WTC11 (cell line): Measurements from ENCODE around the gene BACH2.

Source experiments
- NR1H2 ChIP-seq: sonication (generic); formaldehyde crosslinking; IDR thresholded peaks from 2 replicates; pipeline ENCODE4 v1.9.0; 2021; ENCODE audit warnings: mild to moderate bottlenecking, moderate library complexity, missing genetic modification reagents
- NR2C2 ChIP-seq: sonication (generic); formaldehyde crosslinking; IDR thresholded peaks from 2 replicates; pipeline ENCODE4 v1.8.0; 2022; ENCODE audit warnings: mild to moderate bottlenecking, missing genetic modification reagents
- SP1 ChIP-seq: sonication (generic); formaldehyde crosslinking; conservative IDR thresholded peaks from 2 replicates; pipeline ENCODE4 v1.8.1; 2022; ENCODE audit warnings: missing genetic modification reagents
- TCF7 ChIP-seq: sonication (generic); formaldehyde crosslinking; IDR thresholded peaks from 2 replicates; pipeline ENCODE4 v1.8.0; 2022; ENCODE audit warnings: mild to moderate bottlenecking, low read depth, missing genetic modification reagents, moderate library complexity
- TEAD4 ChIP-seq: sonication (generic); formaldehyde crosslinking; IDR thresholded peaks from 2 replicates; pipeline ENCODE4 v1.8.0; 2022; ENCODE audit warnings: mild to moderate bottlenecking, missing genetic modification reagents
- ZNF232 ChIP-seq: sonication (generic); formaldehyde crosslinking; IDR thresholded peaks from 2 replicates; pipeline ENCODE4 v1.8.0; 2022; ENCODE audit warnings: mild to moderate bottlenecking, missing genetic modification reagents
- TF ChIP-seq, protein P1 (sequence below): sonication (generic); formaldehyde crosslinking; IDR thresholded peaks from 2 replicates; pipeline ENCODE4 v1.8.1; 2023; ENCODE audit warnings: mild to moderate bottlenecking, missing genetic modification reagents, moderate library complexity
- TF ChIP-seq, protein P2 (sequence below): sonication (generic); formaldehyde crosslinking; IDR thresholded peaks from 2 replicates; pipeline ENCODE4 v1.8.0; 2022; ENCODE audit warnings: missing genetic modification reagents
- TF ChIP-seq, protein P3 (sequence below): sonication (generic); formaldehyde crosslinking; IDR thresholded peaks from 2 replicates; pipeline ENCODE4 v1.8.0; 2022; ENCODE audit warnings: mild to moderate bottlenecking, missing genetic modification reagents
- TF ChIP-seq, protein P4 (sequence below): fragments of 200-600 bp; IDR thresholded peaks from 2 replicates; pipeline ENCODE4 v1.8.0; 2022; ENCODE audit warnings: antibody characterized with exemption

DNA sequence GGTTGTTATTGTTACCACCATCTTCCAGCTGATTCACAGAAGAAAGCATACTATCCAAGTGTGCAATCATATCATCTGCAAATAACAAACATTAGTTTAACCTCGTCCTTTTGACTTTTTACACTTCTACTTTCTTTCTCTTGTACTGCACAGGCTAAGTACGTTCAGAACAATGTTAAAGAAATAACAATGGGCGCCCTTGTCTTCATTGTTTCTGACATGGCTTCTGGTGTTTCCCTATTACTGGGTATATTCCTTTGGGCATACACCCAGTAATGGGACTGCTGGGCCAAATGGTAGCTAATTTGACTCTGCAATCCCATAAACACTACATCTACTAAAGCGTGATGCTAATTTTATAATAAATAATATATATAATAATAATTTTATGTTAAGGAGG is 255.7 kb downstream of the BACH2 start:
- no peak for TF ChIP-seq TEAD4 (CRISPR knock-in tag)
- TF ChIP-seq, protein P1, sequence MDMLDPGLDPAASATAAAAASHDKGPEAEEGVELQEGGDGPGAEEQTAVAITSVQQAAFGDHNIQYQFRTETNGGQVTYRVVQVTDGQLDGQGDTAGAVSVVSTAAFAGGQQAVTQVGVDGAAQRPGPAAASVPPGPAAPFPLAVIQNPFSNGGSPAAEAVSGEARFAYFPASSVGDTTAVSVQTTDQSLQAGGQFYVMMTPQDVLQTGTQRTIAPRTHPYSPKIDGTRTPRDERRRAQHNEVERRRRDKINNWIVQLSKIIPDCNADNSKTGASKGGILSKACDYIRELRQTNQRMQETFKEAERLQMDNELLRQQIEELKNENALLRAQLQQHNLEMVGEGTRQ (CRISPR knock-in tag): no peak
- TF ChIP-seq, protein P2, sequence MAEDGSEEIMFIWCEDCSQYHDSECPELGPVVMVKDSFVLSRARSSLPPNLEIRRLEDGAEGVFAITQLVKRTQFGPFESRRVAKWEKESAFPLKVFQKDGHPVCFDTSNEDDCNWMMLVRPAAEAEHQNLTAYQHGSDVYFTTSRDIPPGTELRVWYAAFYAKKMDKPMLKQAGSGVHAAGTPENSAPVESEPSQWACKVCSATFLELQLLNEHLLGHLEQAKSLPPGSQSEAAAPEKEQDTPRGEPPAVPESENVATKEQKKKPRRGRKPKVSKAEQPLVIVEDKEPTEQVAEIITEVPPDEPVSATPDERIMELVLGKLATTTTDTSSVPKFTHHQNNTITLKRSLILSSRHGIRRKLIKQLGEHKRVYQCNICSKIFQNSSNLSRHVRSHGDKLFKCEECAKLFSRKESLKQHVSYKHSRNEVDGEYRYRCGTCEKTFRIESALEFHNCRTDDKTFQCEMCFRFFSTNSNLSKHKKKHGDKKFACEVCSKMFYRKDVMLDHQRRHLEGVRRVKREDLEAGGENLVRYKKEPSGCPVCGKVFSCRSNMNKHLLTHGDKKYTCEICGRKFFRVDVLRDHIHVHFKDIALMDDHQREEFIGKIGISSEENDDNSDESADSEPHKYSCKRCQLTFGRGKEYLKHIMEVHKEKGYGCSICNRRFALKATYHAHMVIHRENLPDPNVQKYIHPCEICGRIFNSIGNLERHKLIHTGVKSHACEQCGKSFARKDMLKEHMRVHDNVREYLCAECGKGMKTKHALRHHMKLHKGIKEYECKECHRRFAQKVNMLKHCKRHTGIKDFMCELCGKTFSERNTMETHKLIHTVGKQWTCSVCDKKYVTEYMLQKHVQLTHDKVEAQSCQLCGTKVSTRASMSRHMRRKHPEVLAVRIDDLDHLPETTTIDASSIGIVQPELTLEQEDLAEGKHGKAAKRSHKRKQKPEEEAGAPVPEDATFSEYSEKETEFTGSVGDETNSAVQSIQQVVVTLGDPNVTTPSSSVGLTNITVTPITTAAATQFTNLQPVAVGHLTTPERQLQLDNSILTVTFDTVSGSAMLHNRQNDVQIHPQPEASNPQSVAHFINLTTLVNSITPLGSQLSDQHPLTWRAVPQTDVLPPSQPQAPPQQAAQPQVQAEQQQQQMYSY (CRISPR knock-in tag): no peak
- no peak for TF ChIP-seq ZNF232
- TF ChIP-seq, protein P3, sequence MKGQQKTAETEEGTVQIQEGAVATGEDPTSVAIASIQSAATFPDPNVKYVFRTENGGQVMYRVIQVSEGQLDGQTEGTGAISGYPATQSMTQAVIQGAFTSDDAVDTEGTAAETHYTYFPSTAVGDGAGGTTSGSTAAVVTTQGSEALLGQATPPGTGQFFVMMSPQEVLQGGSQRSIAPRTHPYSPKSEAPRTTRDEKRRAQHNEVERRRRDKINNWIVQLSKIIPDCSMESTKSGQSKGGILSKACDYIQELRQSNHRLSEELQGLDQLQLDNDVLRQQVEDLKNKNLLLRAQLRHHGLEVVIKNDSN (CRISPR knock-in tag): no peak
- TF ChIP-seq, protein P4, sequence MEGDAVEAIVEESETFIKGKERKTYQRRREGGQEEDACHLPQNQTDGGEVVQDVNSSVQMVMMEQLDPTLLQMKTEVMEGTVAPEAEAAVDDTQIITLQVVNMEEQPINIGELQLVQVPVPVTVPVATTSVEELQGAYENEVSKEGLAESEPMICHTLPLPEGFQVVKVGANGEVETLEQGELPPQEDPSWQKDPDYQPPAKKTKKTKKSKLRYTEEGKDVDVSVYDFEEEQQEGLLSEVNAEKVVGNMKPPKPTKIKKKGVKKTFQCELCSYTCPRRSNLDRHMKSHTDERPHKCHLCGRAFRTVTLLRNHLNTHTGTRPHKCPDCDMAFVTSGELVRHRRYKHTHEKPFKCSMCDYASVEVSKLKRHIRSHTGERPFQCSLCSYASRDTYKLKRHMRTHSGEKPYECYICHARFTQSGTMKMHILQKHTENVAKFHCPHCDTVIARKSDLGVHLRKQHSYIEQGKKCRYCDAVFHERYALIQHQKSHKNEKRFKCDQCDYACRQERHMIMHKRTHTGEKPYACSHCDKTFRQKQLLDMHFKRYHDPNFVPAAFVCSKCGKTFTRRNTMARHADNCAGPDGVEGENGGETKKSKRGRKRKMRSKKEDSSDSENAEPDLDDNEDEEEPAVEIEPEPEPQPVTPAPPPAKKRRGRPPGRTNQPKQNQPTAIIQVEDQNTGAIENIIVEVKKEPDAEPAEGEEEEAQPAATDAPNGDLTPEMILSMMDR: no peak
- TF ChIP-seq NR2C2 (CRISPR knock-in tag): no peak
- no peak for TF ChIP-seq TCF7 (CRISPR knock-in tag)
- no peak for TF ChIP-seq SP1
- no peak for TF ChIP-seq NR1H2 (CRISPR knock-in tag)
